ENCODE measurements around the gene DENND1B.
A peak's percentile ranks its signal among the peaks of the same experiment; 100 is the strongest.

DENND1B gene

DNA sequence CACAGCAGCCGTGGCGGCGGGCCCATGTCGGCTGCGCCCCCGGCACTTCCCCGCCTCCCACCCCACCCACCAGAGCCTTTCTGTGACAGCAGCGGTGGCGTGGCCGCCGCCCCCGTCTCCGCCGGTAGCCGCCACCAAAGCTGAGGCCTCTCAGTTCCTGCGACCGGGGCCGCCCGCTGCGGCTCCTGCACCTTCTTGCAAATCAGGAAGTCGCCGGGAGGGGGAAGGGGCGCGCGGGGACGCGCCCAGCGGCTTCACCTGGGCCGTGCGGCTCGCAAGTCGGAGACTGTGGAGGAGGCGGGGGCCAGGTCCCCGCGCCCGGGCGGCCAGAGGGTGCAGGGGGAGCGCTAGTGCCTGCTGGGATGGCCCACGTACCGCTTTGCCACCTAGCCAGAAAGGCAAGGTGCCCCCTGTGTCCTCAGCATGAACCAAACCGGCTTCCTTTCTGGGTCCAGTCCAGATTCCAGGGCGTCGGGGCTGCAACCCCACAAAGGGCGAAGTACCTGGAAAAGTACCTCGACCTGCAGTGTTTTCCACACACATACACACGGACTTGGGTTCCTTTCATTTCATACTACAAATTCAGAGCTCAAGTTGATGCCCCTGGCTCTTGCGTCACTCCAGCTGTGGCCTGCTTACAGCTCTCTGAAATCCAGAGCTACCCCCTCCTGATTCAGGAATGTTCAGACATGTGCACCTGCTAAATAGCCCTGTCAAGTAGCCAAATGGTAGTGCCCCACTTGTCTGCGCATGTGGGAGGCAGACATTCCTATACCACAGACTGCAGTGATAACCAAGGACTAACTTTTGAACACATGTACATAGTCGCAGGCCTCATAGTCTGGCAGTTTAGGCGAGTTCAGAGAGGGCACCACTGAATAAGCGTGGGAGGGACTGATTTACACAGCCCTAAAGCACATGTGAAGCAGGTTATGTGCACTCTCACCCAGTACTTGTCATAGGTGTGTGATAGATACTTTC, at the start of gene DENND1B (continued):
- TF ChIP-seq, protein P1, sequence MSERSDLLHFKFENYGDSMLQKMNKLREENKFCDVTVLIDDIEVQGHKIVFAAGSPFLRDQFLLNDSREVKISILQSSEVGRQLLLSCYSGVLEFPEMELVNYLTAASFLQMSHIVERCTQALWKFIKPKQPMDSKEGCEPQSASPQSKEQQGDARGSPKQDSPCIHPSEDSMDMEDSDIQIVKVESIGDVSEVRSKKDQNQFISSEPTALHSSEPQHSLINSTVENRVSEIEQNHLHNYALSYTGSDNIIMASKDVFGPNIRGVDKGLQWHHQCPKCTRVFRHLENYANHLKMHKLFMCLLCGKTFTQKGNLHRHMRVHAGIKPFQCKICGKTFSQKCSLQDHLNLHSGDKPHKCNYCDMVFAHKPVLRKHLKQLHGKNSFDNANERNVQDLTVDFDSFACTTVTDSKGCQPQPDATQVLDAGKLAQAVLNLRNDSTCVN (tag by site-specific recombination; optimal IDR thresholded peaks at IDR 0.05), result peak; percentile 96
- TF ChIP-seq ZBTB17 (tag by site-specific recombination; IDR thresholded peaks at IDR 0.05) (peak; percentile 73), ZNF335 (tag by site-specific recombination; conservative IDR thresholded peaks at IDR 0.05) (peak; percentile 77), ZBTB1 (tag by site-specific recombination; IDR thresholded peaks at IDR 0.05) (no peak), ZSCAN16 (tag by site-specific recombination; IDR thresholded peaks at IDR 0.05) (no peak), ZNF146 (tag by site-specific recombination; IDR thresholded peaks at IDR 0.05) (no peak)
- TF ChIP-seq, protein P2, sequence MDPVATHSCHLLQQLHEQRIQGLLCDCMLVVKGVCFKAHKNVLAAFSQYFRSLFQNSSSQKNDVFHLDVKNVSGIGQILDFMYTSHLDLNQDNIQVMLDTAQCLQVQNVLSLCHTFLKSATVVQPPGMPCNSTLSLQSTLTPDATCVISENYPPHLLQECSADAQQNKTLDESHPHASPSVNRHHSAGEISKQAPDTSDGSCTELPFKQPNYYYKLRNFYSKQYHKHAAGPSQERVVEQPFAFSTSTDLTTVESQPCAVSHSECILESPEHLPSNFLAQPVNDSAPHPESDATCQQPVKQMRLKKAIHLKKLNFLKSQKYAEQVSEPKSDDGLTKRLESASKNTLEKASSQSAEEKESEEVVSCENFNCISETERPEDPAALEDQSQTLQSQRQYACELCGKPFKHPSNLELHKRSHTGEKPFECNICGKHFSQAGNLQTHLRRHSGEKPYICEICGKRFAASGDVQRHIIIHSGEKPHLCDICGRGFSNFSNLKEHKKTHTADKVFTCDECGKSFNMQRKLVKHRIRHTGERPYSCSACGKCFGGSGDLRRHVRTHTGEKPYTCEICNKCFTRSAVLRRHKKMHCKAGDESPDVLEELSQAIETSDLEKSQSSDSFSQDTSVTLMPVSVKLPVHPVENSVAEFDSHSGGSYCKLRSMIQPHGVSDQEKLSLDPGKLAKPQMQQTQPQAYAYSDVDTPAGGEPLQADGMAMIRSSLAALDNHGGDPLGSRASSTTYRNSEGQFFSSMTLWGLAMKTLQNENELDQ (tag by site-specific recombination; IDR thresholded peaks at IDR 0.05; ENCODE audit: low read depth), result no peak

DNA sequence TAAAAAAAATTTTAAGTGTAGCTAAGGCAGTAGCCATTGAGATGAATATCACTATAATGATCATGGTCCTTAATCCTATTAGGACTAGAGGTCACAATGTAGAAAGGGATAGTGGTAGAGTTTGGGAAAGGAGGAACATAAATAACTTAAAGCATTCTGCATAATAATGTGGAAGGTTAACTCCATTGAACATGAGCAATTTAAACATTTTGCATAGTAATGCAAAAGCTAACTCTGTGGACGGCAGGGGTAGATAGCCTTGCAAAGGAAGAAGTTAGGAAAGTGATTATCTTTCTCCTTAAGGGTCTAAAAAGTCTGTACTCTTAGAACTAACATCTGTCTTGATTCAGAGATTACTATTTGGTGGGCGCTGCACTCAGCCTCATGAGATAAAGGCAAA, 39.0 kb upstream of the DENND1B start:
- TF ChIP-seq GLIS1 (tag by site-specific recombination; IDR thresholded peaks at IDR 0.05), result no peak
- no peak for TF ChIP-seq ZNF433 (tag by site-specific recombination; IDR thresholded peaks at IDR 0.05; ENCODE audit: low read depth)
- TF ChIP-seq ZNF10 (tag by site-specific recombination; IDR thresholded peaks at IDR 0.05), result no peak
- TF ChIP-seq ZNF677 (tag by site-specific recombination; IDR thresholded peaks at IDR 0.05), result no peak
- Histone ChIP-seq H3K4me1 (ENCODE audit: control insufficient read depth, insufficient read depth, low read length) (no peaks in the 10 kb centered on the region), H3K36me3 (ENCODE audit: control insufficient read depth in 2 of 2, insufficient read depth in 1 of 2, low read length in 2 of 2) (no peaks in the 10 kb centered on the region), H3K4me3 (ENCODE audit: low read depth, low read length) (no peak overlapping the region), H3K9me3 (ENCODE audit: control insufficient read depth, insufficient read depth, low read depth, low read length) (no peaks in the 10 kb centered on the region), H3K27ac (ENCODE audit: extremely low read depth, low read depth, low read length) (no peak overlapping the region)
- POLR2A ChIA-PET, result no interaction called here
- CTCF ChIA-PET, result no interaction called here

DNA sequence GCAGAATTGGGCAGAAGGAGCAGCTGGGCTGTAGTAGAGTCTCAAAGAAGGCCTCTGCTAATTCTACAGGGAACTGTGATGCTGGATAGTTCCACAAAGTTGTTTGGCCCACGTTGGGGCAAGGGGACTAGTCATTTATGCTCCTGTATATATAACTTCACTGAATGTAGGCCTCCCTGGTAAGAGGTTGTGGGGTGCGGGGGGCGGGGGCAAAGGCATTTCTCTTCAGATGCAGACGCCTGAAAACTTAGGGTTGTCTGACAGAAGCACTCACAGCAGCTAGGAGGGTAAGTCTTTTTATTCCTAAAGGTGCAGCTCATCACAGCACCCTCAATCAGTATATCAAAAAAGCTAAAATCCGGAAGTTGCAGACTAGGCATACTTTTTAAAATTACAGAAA, 38.5 kb upstream of the DENND1B start:
- no peaks in the 10 kb centered on the region for H3K4me1 ChIP-seq (ENCODE audit: control insufficient read depth, insufficient read depth, low read length)
- CTCF ChIA-PET, result no interaction called here
- POLR2A ChIA-PET, result no interaction called here
- no peak overlapping the region for H3K4me3 ChIP-seq (ENCODE audit: low read depth, low read length)
- no peaks in the 10 kb centered on the region for H3K36me3 ChIP-seq (ENCODE audit: control insufficient read depth in 2 of 2, insufficient read depth in 1 of 2, low read length in 2 of 2)
- H3K9me3 ChIP-seq (ENCODE audit: control insufficient read depth, insufficient read depth, low read depth, low read length), result no peaks in the 10 kb centered on the region
- no peak overlapping the region for H3K27ac ChIP-seq (ENCODE audit: extremely low read depth, low read depth, low read length)
- no peak for TF ChIP-seq RBAK (tag by site-specific recombination; IDR thresholded peaks at IDR 0.05)
- no peak for TF ChIP-seq ZNF121 (tag by site-specific recombination; IDR thresholded peaks at IDR 0.05)
- TF ChIP-seq ZNF223 (tag by site-specific recombination; IDR thresholded peaks at IDR 0.05), result no peak
- no peak for TF ChIP-seq ZNF366 (tag by site-specific recombination; conservative IDR thresholded peaks at IDR 0.05)
- TF ChIP-seq, protein P3, sequence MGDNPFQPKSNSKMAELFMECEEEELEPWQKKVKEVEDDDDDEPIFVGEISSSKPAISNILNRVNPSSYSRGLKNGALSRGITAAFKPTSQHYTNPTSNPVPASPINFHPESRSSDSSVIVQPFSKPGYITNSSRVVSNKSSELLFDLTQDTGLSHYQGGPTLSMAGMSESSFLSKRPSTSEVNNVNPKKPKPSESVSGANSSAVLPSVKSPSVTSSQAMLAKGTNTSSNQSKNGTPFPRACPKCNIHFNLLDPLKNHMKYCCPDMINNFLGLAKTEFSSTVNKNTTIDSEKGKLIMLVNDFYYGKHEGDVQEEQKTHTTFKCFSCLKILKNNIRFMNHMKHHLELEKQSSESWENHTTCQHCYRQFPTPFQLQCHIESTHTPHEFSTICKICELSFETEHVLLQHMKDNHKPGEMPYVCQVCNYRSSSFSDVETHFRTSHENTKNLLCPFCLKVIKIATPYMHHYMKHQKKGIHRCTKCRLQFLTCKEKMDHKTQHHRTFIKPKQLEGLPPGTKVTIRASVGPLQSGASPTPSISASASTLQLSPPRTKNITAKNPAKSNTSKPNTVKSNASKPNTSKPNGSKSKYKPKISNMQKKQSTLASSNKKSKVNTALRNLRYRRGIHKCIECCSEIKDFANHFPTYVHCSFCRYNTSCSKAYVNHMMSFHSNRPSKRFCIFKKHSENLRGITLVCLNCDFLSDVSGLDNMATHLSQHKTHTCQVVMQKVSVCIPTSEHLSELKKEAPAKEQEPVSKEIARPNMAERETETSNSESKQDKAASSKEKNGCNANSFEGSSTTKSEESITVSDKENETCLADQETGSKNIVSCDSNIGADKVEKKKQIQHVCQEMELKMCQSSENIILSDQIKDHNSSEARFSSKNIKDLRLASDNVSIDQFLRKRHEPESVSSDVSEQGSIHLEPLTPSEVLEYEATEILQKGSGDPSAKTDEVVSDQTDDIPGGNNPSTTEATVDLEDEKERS (tag by site-specific recombination; IDR thresholded peaks at IDR 0.05), result no peak
- TF ChIP-seq TCF7L2 (IDR thresholded peaks at IDR 0.05; ENCODE audit: borderline replicate concordance, low read depth, low read length), result no peak
- TF ChIP-seq ZSCAN23 (tag by site-specific recombination; IDR thresholded peaks at IDR 0.05), result no peak
- TF ChIP-seq YY2 (tag by site-specific recombination; IDR thresholded peaks at IDR 0.05), result no peak
- TF ChIP-seq EGR2 (tag by site-specific recombination; IDR thresholded peaks at IDR 0.05; ENCODE audit: low read depth), result no peak
- no peak for TF ChIP-seq GLI4 (tag by site-specific recombination; IDR thresholded peaks at IDR 0.05)
- TF ChIP-seq ZNF830 (tag by site-specific recombination; IDR thresholded peaks at IDR 0.05; ENCODE audit: low read depth), result no peak
- TF ChIP-seq ZNF146 (tag by site-specific recombination; IDR thresholded peaks at IDR 0.05), result no peak
- TF ChIP-seq, protein P1 (tag by site-specific recombination; optimal IDR thresholded peaks at IDR 0.05), result no peak
- TF ChIP-seq, protein P4, sequence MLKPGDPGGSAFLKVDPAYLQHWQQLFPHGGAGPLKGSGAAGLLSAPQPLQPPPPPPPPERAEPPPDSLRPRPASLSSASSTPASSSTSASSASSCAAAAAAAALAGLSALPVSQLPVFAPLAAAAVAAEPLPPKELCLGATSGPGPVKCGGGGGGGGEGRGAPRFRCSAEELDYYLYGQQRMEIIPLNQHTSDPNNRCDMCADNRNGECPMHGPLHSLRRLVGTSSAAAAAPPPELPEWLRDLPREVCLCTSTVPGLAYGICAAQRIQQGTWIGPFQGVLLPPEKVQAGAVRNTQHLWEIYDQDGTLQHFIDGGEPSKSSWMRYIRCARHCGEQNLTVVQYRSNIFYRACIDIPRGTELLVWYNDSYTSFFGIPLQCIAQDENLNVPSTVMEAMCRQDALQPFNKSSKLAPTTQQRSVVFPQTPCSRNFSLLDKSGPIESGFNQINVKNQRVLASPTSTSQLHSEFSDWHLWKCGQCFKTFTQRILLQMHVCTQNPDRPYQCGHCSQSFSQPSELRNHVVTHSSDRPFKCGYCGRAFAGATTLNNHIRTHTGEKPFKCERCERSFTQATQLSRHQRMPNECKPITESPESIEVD (tag by site-specific recombination; IDR thresholded peaks at IDR 0.05), result no peak
- no peak for TF ChIP-seq ZNF677 (tag by site-specific recombination; IDR thresholded peaks at IDR 0.05)
